ACC112 (cell line): ENCODE measurements around the gene GRID2.

Source experiments
- H2AFZ ChIP-seq: fragments of 200-600 bp; sonication (generic); one replicate; pipeline ENCODE4 v1.6.0; 2017; ENCODE audit warnings: antibody characterized with exemption, low read length; ENCODE audit not compliant: unreplicated experiment
- H3K27ac ChIP-seq: fragments of 200-600 bp; sonication (generic); 2 replicates; pipeline ENCODE4 v1.5.1; 2014; ENCODE audit warnings: low read depth, mild to moderate bottlenecking, antibody characterized with exemption, low read length, moderate library complexity
- H3K27me3 ChIP-seq: fragments of 200-600 bp; sonication (generic); 2 replicates; pipeline ENCODE4 v1.6.1; 2014; ENCODE audit warnings: mild to moderate bottlenecking, antibody characterized with exemption, low read length, moderate library complexity, mixed read lengths; ENCODE audit not compliant: insufficient read depth
- H3K36me3 ChIP-seq: fragments of 200-600 bp; sonication (generic); 2 replicates; pipeline ENCODE4 v1.6.1; 2016; ENCODE audit warnings: mild to moderate bottlenecking, antibody characterized with exemption, low read length, moderate library complexity, mixed read lengths; ENCODE audit not compliant: insufficient read depth
- H3K4me1 ChIP-seq: fragments of 200-600 bp; sonication (generic); one replicate; pipeline ENCODE4 v1.6.1; 2016; ENCODE audit warnings: low read length, mixed read lengths; ENCODE audit not compliant: insufficient read depth, unreplicated experiment, control insufficient read depth
- H3K4me3 ChIP-seq: fragments of 200-600 bp; sonication (generic); 2 replicates; pipeline ENCODE4 v1.5.1; 2014; ENCODE audit warnings: mild to moderate bottlenecking, low read depth, low read length
- H3K79me2 ChIP-seq: fragments of 200-600 bp; sonication (generic); one replicate; pipeline ENCODE4 v1.6.0; 2016; ENCODE audit warnings: low read length; ENCODE audit not compliant: control insufficient read depth, unreplicated experiment, insufficient read depth

Gene GRID2

GRCh38 chr4:93042746-93043145, 739.0 kb downstream of the GRID2 start:
- Histone ChIP-seq H3K36me3 (no peaks in the 10 kb centered on the region), H2AFZ (no peak overlapping the region), H3K4me3 (no peak overlapping the region), H3K27me3 (no peaks in the 10 kb centered on the region), H3K4me1 (no peaks in the 10 kb centered on the region), H3K79me2 (no peaks in the 10 kb centered on the region), H3K27ac (no peak overlapping the region)

GRCh38 chr4:93053140-93053539, 749.4 kb downstream of the GRID2 start:
- Histone ChIP-seq H3K4me3 (no peak overlapping the region), H3K27ac (no peak overlapping the region), H3K79me2 (no peaks in the 10 kb centered on the region), H3K36me3 (no peaks in the 10 kb centered on the region), H2AFZ (no peak overlapping the region), H3K27me3 (peaks cover 2% of the 10 kb centered on the region; the same call in 1 of the 2 replicates), H3K4me1 (no peaks in the 10 kb centered on the region)

- H3K27ac ChIP-seq, result no peak overlapping the region
- no peaks in the 10 kb centered on the region for H3K36me3 ChIP-seq
- no peaks in the 10 kb centered on the region for H3K79me2 ChIP-seq
- no peak overlapping the region for H2AFZ ChIP-seq
- no peaks in the 10 kb centered on the region for H3K4me1 ChIP-seq
- H3K27me3 ChIP-seq, result no peaks in the 10 kb centered on the region
- no peak overlapping the region for H3K4me3 ChIP-seq
These were observed 758.1 kb downstream of the GRID2 start for GRCh38 chr4:93061826-93062225.

GRCh38 chr4:93063325-93063724, 759.6 kb downstream of the GRID2 start:
- H3K27ac ChIP-seq, result no peak overlapping the region
- no peaks in the 10 kb centered on the region for H3K4me1 ChIP-seq
- H2AFZ ChIP-seq, result no peak overlapping the region
- no peaks in the 10 kb centered on the region for H3K79me2 ChIP-seq
- no peak overlapping the region for H3K4me3 ChIP-seq
- H3K36me3 ChIP-seq, result no peaks in the 10 kb centered on the region
- H3K27me3 ChIP-seq, result no peaks in the 10 kb centered on the region

GRCh38 chr4:93065790-93066189, 762.0 kb downstream of the GRID2 start:
- Histone ChIP-seq H3K36me3 (no peaks in the 10 kb centered on the region), H3K27ac (no peak overlapping the region), H3K27me3 (no peaks in the 10 kb centered on the region), H3K79me2 (no peaks in the 10 kb centered on the region), H2AFZ (no peak overlapping the region), H3K4me1 (no peaks in the 10 kb centered on the region), H3K4me3 (no peak overlapping the region)

GRCh38 chr4:93066749-93067148, 763.0 kb downstream of the GRID2 start:
- H3K4me3 ChIP-seq, result no peak overlapping the region
- H3K4me1 ChIP-seq, result no peaks in the 10 kb centered on the region
- no peak overlapping the region for H2AFZ ChIP-seq
- no peaks in the 10 kb centered on the region for H3K79me2 ChIP-seq
- H3K36me3 ChIP-seq, result no peaks in the 10 kb centered on the region
- no peak overlapping the region for H3K27ac ChIP-seq
- no peaks in the 10 kb centered on the region for H3K27me3 ChIP-seq

- no peak overlapping the region for H2AFZ ChIP-seq
- no peak overlapping the region for H3K27ac ChIP-seq
- H3K4me3 ChIP-seq, result no peak overlapping the region
- H3K79me2 ChIP-seq, result no peaks in the 10 kb centered on the region
- no peaks in the 10 kb centered on the region for H3K4me1 ChIP-seq
- H3K36me3 ChIP-seq, result no peaks in the 10 kb centered on the region
- no peaks in the 10 kb centered on the region for H3K27me3 ChIP-seq
These were observed 768.5 kb downstream of the GRID2 start for GRCh38 chr4:93072292-93072691.

- H3K36me3 ChIP-seq, result no peaks in the 10 kb centered on the region
- H3K4me3 ChIP-seq, result no peak overlapping the region
- no peaks in the 10 kb centered on the region for H3K27me3 ChIP-seq
- no peak overlapping the region for H3K27ac ChIP-seq
- H3K79me2 ChIP-seq, result no peaks in the 10 kb centered on the region
- H3K4me1 ChIP-seq, result no peaks in the 10 kb centered on the region
- H2AFZ ChIP-seq, result no peak overlapping the region
These were observed 776.5 kb downstream of the GRID2 start for GRCh38 chr4:93080316-93080715.

- Histone ChIP-seq H3K27me3 (no peaks in the 10 kb centered on the region), H3K4me3 (no peak overlapping the region), H3K27ac (no peak overlapping the region), H3K79me2 (no peaks in the 10 kb centered on the region), H3K4me1 (no peaks in the 10 kb centered on the region), H2AFZ (no peak overlapping the region), H3K36me3 (no peaks in the 10 kb centered on the region)
These were observed 781.0 kb downstream of the GRID2 start for GRCh38 chr4:93084599-93085305.

- Histone ChIP-seq H3K4me1 (no peaks in the 10 kb centered on the region), H3K27ac (no peak overlapping the region), H3K79me2 (no peaks in the 10 kb centered on the region)
These were observed 782.6 kb downstream of the GRID2 start for GRCh38 chr4:93086356-93086755.

GRCh38 chr4:93092765-93093164, 789.0 kb downstream of the GRID2 start:
- H3K27ac ChIP-seq, result no peak overlapping the region
- H3K4me3 ChIP-seq, result no peak overlapping the region
- no peaks in the 10 kb centered on the region for H3K4me1 ChIP-seq
- H2AFZ ChIP-seq, result no peak overlapping the region
- H3K27me3 ChIP-seq, result no peaks in the 10 kb centered on the region
- no peaks in the 10 kb centered on the region for H3K36me3 ChIP-seq
- no peaks in the 10 kb centered on the region for H3K79me2 ChIP-seq

More at GRCh38 chr4:93086356-93086755, 782.6 kb downstream of the GRID2 start:
- Histone ChIP-seq H3K4me3 (no peak overlapping the region), H3K27me3 (no peaks in the 10 kb centered on the region), H2AFZ (no peak overlapping the region), H3K36me3 (no peaks in the 10 kb centered on the region)
